Raji (cell line): ENCODE measurements around the gene UBE2Q2.

Experiments
- POLR2A ChIP-seq: IDR thresholded peaks from 2 replicates; pipeline ENCODE4 v1.6.1; 2011; ENCODE audit warnings: low read depth, low read length, control low read depth; ENCODE audit not compliant: insufficient read depth

UBE2Q2 gene

DNA sequence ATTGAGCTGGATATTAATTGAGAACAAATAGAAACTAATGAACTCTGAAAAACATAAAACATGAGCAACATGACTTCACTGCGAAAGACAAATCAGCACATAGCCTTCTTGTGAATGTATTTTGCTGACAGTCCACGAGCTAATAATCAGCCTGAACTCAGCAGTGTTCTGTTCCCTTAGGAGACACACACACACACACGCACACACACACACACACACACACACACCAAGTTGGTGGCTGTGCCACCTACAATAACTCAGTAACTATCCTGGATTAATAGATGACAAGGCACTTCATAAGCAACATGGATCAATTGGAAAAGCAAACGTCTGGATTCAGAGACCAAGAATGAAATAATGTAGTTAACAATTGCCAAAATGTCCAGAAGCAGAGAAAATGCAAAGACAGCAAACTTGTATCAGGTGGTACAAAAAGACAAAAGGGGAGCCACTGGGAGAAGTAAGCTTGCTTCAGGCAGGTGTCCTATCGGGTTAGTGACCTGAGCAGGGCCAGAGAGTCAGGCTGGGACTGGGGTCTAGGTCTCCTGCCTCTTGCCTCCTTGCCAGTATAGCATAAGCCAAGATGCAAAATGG is 20.5 kb upstream of the UBE2Q2 start:
- TF ChIP-seq POLR2A: no peak

DNA sequence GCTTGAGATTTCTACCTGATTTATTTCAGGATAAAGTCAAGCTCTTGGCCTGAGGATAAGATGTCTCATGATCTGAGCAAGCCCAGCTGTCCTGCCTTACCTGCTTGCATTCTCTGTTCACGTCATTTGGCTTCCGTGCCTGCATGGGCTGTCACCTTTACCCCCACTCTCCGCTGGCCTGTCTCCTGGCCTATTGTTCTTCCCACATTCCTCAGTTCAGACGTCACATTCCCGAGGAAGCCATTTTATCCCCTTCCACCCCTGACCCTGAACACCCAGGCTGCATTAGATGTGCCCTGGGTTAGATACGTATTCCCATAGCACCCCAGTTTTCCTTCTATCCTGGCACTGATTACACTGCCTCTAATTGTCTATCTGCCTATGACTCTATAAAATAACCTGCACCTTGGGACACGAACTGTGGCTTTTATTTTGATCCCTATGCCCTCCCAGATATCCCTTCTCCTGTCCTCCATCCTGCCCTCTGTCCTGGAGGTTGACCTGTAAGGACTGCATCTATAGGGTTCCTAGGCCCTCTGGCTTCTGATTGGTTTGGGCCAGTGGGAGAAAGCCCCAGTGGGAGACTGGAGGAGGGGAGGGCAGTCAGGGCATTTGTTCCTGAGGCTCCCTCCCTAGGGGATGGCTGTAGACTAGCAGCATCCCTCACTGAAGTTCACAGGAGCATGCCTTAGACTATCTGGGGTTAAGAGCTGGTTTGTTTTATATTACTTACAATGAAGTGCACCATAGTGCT is 19.2 kb upstream of the UBE2Q2 start:
- no peak for TF ChIP-seq POLR2A

DNA sequence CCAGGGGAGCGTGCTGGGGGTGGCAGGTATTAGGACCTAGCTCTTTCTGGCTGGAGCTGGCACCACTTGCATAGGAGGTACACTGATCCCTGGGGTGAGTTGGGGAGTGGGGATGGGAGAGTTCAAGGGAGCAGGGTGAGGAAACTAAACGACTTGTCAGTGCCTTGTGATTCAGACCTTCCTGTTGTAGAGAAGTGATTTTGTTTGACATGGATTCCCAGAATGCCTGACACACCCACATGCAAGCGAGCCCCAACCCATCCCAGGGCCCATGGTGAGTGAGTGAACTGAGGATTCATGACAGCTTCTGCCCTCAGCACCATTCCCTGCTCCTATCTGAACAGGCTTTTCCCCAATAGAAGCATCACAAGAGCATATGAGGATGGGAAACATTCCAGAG is 15.6 kb upstream of the UBE2Q2 start:
- TF ChIP-seq POLR2A: no peak

DNA sequence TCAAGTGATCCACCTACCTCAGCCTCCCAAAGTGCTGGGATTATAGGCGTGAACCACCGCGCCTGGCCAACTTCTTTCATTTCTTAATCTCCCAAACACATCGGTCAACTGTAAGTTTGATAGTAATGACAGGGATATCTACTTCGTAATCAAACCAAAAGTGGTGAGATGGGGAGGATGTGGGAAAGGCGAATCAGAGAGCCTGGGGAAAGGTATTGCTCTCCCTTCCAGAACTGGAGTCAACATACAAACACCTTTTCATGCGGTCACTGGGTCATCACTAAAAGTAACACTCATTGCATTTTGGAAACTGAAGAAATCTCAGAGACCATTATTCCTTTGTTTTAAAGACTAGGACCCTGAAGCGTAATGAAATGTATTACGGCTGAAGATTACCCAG is 14.8 kb upstream of the UBE2Q2 start:
- TF ChIP-seq POLR2A: no peak

GRCh38 chr15:75830910-75831805 is 12.1 kb upstream of the UBE2Q2 start:
- no peak for TF ChIP-seq POLR2A

GRCh38 chr15:75831806-75832102 is 11.5 kb upstream of the UBE2Q2 start:
- no peak for TF ChIP-seq POLR2A

DNA sequence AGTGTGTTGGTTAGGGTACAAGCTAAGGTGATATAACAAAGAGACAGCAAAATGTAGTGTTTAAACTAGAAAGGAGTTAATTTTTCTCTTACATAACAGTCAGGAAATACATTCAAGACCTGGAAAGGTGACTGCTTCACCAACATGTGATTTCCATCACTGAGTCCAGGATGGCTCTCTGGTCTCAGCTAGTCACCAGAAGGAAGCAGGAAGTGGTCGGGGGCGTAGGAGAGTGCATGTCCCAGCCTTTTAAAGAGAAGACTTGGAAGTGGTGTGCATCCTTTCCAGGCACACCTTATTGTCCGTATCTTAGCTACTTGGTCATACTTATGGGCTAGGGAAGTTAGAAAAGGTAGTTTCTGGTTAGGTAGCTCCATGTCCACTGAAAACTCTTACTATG is 11.1 kb upstream of the UBE2Q2 start:
- no peak for TF ChIP-seq POLR2A

DNA sequence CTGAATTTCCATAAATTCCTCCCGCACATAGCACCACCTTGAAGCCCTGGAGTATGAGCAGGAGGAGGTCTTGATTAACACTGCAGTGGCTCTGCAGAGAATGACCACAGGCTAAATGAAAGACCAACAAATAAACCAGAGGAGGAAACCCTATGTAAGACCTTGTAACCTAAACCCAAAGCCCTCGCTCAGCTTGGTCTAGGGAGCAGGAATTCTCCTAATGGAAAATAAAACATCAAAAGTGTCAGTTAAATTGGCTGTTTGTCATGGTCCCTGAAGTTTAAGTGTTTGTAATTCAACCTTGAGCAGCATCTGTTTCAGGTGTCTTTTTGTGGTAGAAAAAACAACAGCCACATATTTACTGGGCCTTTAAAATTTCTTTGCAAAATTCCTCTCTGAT is 9.2 kb upstream of the UBE2Q2 start:
- no peak for TF ChIP-seq POLR2A

- TF ChIP-seq POLR2A: no peak
These were observed 7.0 kb upstream of the UBE2Q2 start for GRCh38 chr15:75835990-75836958.

DNA sequence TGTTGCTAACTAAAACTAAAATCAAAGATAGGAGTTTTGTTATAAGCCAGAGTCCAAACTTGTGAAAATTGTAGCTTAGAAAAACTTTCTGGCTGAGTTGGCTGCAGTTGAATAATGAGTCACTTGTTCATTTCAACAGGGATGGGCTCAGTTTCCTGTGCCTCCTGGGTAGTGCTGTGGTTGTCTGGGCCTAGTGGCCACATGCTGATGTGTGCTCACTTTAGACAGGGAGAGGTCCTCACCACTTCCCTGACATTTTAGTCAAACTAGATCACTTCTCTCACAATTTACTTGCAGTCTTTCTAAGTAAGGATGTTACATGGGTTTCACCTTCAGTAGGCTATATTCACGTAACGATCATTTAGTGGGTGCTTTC is 6.3 kb upstream of the UBE2Q2 start:
- no peak for TF ChIP-seq POLR2A

DNA sequence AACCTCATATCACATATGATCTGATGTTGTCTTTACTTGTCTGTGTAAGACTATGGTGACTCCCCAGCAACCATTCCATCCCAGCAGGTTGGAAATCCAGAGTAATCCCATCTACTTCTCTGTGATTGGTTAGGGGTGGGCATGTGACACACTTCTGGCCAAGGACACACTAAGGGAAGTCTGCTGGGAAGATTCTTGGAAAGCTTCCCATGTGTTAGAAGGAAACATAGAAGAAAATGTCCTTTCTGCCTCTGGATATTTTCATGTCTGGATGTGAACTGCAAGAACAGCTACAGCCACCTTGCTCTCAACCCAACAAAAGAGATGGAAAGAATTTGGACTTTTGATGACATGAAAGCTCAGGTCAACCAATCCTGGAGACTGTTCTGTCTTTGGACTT is 2.6 kb upstream of the UBE2Q2 start:
- no peak for TF ChIP-seq POLR2A

- no peak for TF ChIP-seq POLR2A
These were observed 1.6 kb upstream of the UBE2Q2 start for GRCh38 chr15:75841626-75842025.

DNA sequence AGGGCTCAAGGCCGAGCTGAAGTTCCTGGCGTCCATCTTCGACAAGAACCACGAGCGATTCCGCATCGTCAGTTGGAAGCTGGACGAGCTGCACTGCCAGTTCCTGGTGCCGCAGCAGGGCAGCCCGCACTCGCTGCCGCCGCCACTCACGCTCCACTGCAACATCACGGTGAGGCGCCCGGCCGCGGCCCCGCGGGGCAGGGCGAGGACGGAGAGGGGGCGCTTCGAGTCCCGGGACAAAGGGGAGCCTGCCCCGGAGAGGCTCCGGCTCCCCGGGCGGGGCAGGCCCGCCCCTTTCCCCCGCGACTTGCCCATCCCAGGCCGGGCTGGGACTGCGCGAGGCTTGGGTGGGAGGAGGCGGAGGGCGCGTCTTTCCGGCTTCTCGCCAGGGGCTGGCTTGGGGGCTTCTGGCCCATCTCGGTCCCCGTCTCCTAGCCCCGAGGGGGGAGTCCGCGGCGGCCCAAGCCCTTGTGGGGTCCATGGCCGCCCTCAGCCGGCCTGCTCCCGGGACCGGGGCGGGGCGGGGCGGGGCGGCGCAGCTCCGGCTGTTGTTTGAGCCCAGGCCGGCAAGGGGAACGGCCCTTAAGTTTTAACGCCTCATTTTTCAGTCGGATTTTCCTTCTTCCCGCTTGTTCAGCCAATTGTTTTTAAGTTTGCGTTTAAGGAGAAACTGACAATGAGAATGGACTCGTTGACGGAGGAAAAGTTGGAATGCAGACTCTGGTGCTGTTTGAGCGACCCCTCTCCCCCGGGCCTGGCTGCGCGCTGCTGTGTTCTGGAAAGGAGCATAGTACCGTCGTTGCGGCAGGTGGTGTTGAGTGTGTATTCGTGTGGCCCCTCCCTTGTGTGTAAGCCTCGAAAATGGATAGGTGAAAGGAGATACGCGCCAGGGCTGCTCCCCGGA is 683 bp downstream of the UBE2Q2 start:
- peak; percentile 47; the same call in 1 of the 2 replicates for TF ChIP-seq POLR2A

DNA sequence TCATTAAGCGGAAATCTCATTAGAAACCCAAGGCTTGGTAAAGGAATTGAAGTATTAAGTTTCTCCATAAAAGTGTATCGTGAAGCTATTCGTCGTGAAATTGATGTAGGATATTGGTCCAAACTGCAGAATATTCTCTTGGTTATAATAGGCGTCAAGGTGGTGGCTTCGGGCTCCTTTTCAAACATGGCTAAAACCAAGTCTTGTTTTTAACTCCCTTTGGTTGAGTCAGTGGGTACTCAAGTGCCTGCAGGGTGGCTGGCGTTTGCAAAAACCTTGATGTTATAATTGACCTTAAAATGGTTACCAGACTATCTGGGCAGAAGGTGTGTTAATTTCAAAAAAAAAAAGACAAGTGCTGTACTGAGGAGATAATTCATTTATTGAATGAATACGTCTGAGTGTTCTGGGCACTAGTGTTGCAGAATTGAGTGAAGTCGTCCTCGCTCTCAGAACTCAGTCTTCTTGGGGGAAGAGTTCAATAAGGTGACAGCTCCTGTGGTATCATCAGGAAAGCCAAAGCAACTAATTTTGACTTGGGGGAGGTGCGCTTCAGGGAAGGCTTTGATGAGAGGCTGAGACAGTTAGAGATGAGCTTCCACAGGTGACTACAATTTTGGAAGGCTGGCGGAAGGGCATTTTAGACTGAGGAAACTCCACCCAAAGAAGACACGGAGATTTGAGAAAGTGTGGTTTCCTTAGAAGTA is 1.5 kb downstream of the UBE2Q2 start:
- no peak for TF ChIP-seq POLR2A

GRCh38 chr15:75849167-75849566 is 5.9 kb downstream of the UBE2Q2 start:
- TF ChIP-seq POLR2A: no peak
